C4-2B (cell line): ENCODE measurements around the gene EEF2KMT.

Experiments used
- CTCF ChIP-seq: fragments of 450-650 bp; conservative IDR thresholded peaks from 2 replicates; pipeline ENCODE4 v1.5.1; 2017; ENCODE audit warnings: mild to moderate bottlenecking
- ZFX ChIP-seq: fragments of 450-650 bp; IDR thresholded peaks from 2 replicates; pipeline ENCODE4 v1.6.1; 2017

GRCh38 chr16:5070431-5071186 is 27.0 kb downstream of the EEF2KMT start:
- TF ChIP-seq CTCF (no peak), ZFX (no peak)
